22Rv1 (cell line): Measurements from ENCODE around the gene C1QL1.
A peak's percentile ranks its signal among the peaks of the same experiment; 100 is the strongest.

Experiments
- H3K27ac ChIP-seq: fragments of 450-650 bp; 2 replicates; pipeline ENCODE4 v1.5.1; 2017
- ZFX ChIP-seq: fragments of 450-650 bp; IDR thresholded peaks from 2 replicates; pipeline ENCODE4 v1.6.1; 2017; ENCODE audit warnings: antibody characterized with exemption, borderline replicate concordance
- TF ChIP-seq, protein P1 (sequence below): fragments of 450-650 bp; IDR thresholded peaks from 2 replicates; pipeline ENCODE4 v1.5.1; 2017; ENCODE audit warnings: mild to moderate bottlenecking

The C1QL1 gene

DNA sequence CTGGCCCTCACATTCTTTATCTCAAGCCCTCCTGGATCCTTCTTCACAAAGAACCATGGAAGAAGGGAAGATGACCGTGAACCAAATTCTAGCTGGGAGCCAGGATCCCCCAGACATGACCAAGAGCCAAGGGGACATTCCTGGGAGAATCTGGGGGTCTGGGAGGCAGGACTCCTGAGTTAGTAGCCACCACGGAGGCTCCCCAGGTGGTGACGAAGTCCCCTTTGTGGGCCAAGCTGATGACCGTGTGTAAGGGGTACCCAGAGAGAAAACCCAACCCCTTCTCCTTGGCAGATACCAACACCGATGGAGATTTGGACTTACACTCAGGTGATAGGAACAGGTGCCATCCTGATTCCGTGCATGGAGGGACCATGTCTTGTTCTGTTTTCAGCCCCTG lies 46.0 kb downstream of the C1QL1 start:
- H3K27ac ChIP-seq = no peak overlapping the region
- TF ChIP-seq ZFX = no peak
- TF ChIP-seq, protein P1, sequence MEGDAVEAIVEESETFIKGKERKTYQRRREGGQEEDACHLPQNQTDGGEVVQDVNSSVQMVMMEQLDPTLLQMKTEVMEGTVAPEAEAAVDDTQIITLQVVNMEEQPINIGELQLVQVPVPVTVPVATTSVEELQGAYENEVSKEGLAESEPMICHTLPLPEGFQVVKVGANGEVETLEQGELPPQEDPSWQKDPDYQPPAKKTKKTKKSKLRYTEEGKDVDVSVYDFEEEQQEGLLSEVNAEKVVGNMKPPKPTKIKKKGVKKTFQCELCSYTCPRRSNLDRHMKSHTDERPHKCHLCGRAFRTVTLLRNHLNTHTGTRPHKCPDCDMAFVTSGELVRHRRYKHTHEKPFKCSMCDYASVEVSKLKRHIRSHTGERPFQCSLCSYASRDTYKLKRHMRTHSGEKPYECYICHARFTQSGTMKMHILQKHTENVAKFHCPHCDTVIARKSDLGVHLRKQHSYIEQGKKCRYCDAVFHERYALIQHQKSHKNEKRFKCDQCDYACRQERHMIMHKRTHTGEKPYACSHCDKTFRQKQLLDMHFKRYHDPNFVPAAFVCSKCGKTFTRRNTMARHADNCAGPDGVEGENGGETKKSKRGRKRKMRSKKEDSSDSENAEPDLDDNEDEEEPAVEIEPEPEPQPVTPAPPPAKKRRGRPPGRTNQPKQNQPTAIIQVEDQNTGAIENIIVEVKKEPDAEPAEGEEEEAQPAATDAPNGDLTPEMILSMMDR = no peak

DNA sequence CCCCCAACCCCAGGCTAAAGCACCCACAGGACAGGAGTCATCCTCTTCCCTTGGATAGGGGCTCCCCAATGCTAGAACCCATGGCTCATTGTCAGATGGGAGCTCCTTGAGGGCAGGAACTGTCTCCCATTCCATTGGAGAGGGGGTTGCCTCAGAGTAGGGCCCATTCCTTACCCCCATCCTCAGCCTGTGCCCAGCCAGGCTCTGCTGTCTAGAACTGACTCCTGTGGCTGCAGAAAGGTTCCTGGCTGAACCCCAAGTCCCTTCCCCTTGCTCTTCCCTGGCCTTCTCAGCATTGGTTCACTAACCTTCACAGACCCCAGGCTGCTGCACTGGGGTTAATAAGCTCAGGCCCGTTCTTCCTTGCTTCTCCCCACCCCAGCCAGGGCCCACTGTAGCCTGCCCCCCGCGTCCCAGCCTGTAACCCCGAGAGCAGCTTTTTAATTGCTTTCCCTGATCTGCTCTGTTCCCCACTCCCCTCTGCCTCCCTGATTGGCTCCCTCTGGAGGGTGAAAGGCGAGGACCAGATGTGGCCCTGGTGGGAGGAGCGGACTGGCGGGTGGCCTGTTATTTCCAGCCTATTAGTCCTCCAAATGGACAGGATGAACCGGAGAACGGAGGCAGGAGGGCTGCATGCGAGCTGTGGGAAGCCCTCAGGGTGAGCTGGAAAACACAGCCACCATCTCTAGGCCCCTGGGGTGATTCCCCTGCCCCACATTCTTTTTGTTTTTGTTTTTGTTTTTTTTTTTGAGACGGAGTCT lies 46.8 kb downstream of the C1QL1 start:
- TF ChIP-seq, protein P1 = no peak
- TF ChIP-seq ZFX = no peak
- no peak overlapping the region for H3K27ac ChIP-seq

DNA sequence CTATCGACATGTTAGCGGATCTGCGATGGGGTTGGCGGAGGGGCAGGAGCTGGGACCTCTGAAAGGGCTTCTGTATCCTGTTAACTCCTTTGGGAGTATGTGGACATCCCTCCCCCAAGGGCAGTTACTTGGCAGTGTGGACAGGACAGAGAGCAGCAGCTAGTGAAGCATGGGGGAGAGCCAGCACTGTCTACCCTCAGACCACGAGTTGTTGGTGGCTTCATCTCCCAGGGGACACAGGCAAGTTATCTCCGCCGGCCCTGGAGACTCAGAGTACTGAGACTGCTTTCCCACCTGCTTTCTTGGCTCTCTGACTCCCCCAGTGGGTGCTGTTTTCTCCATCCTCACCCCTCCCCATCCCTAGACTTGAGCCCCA lies 47.5 kb downstream of the C1QL1 start:
- H3K27ac ChIP-seq = no peak overlapping the region
- TF ChIP-seq, protein P1 = no peak
- no peak for TF ChIP-seq ZFX

DNA sequence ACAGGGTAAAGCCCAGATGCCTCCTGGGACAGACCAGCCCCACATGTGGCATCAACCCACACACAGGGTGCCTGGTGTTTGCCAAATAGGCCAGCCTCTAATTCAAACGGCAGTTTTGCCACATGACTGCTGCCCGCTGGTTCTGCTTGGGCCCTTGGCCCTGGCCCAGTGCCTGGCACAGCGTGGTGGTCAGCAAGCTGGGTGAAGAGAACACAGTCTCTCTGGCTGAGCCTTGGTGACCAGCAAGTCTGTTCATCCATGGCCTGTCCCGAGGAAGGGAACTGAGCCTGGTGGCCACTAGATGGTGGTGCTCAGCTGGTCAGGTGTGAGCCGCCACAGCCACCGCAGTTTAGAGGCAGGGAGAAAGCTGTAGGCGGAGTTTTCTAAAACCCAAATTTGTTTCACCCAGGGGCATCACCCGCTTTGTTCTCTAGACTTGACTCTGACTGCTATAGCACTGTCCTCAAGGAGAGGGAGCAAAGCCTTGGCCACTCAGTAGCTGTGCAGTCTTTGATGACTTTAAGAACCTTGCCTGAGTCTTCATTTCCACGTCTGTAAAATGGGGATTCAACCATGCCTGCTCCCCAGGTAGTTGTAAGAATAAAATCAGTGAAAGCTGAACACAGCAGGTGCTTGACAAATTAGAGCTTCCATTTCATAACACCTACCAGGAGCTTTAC lies 48.1 kb downstream of the C1QL1 start:
- no peak overlapping the region for H3K27ac ChIP-seq
- TF ChIP-seq ZFX = no peak
- TF ChIP-seq, protein P1 = peak; percentile 90

DNA sequence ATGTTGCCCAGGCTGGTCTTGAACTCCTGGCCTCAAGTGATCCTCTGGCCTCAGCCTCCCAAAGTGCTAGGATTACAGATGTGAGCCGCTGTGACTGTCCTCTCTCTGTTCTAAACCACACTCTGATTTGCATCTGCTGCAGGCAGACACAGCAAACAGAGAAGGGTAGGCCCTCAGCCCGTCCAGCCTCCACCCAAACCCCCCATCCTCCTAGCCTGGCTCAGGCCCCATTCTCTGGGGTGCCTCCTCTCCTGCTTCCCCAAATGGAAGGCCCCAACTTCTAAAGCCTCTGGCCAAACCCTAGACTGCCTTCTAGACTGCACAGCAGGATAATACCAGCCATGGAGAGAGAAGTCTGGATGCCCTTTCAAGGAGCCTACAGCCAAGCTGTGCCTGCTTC lies 48.7 kb downstream of the C1QL1 start:
- TF ChIP-seq ZFX = no peak
- TF ChIP-seq, protein P1 = no peak
- H3K27ac ChIP-seq = no peak overlapping the region

DNA sequence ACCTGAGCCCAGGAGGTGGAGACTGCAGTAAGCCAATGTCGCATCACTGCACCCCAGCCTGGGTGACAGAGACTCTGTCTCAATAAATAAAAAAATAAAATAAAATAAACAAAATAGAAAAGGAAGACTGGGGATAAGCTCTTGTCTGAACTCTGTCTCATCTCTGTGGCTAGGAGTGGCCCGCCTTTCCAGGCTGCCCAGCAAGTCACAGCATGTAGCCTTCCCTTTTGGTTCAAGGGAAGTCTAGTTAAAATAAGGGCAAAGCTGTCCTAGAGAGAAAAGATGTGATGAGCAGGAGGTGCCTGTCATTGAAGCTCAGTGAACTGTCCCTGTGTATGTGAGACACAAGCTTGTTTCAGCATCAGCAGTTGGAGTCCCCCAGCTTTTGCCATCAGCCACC lies 50.1 kb downstream of the C1QL1 start:
- H3K27ac ChIP-seq = no peak overlapping the region
- no peak for TF ChIP-seq ZFX

DNA sequence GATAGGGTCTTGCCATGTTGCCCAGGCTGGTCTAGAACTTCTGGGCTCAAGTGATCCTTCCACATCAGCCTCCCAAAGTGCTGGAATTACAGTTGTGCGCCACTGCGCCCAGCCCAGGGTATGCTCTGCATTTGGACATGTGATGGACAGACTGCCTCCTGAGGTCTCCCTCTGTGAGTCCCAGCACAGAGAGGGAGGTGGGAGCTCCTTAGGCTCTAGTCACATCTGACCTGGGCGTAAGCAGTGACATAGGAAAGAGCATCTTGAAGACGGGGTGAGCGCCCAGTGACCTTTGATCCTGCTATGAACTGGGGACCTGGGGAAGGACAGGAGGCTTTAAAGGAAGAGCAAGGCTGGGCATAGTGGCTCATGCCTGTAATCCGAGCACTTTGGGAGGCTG lies 50.6 kb downstream of the C1QL1 start:
- H3K27ac ChIP-seq = no peak overlapping the region
- TF ChIP-seq, protein P1 = no peak
- no peak for TF ChIP-seq ZFX

DNA sequence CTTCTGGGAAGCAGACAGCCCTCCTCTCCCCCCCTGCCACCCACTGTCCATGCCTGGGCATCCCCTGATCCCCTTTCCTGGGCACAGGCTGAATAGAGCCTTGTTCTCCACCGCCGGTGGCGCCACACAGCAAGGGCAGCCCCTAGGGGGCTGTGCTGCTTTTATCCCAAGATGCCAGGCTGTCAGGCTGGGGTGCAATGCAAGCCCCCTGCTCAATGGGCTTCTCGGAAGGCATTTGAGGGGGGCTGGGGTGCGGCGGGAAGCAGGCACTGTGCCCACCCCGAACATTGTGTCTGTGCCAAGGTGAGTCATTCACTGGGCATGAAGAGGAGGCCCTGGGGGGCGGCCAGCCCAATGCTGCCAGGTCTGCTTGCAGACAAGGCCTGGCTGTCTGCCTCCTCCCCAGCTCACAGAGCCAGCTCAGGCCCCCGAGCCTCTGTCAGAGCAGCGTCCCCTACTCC lies 51.3 kb downstream of the C1QL1 start:
- TF ChIP-seq, protein P1 = no peak
- TF ChIP-seq ZFX = no peak

More for the DNA sequence above, 51.3 kb downstream of the C1QL1 start:
- H3K27ac ChIP-seq = no peak overlapping the region
